KOPT-K1 (cell line): ENCODE measurements around the gene ATP6V1E1.
"Not testable (repeated sequence)": the region's sequence is repeated elsewhere in the genome, so short reads cannot be mapped to it uniquely, and the experiment has no call there.

Source experiments
- H3K27ac ChIP-seq: fragments of 200-600 bp; sonication (generic); 2 replicates; pipeline ENCODE4 v1.5.1; 2016; ENCODE audit warnings: antibody characterized with exemption, mild to moderate bottlenecking, low read depth, low read length; ENCODE audit not compliant: poor library complexity, severe bottlenecking
- H3K36me3 ChIP-seq: fragments of 200-600 bp; sonication (generic); 2 replicates; pipeline ENCODE4 v1.5.1; 2017; ENCODE audit warnings: antibody characterized with exemption, mild to moderate bottlenecking, low read length, moderate library complexity; ENCODE audit not compliant: insufficient read depth
- H3K9me3 ChIP-seq: fragments of 200-600 bp; sonication (generic); 2 replicates; pipeline ENCODE4 v1.5.1; 2017; ENCODE audit warnings: antibody characterized with exemption, low read length, mild to moderate bottlenecking; ENCODE audit not compliant: insufficient read depth, poor library complexity, severe bottlenecking

Gene ATP6V1E1

GRCh38 chr22:17639247-17639741 is 10.7 kb upstream of the ATP6V1E1 start:
- no peaks in the 10 kb centered on the region for H3K36me3 ChIP-seq
- H3K27ac ChIP-seq, result peak overlapping the region; percentile 96
- no peaks in the 10 kb centered on the region for H3K9me3 ChIP-seq

DNA sequence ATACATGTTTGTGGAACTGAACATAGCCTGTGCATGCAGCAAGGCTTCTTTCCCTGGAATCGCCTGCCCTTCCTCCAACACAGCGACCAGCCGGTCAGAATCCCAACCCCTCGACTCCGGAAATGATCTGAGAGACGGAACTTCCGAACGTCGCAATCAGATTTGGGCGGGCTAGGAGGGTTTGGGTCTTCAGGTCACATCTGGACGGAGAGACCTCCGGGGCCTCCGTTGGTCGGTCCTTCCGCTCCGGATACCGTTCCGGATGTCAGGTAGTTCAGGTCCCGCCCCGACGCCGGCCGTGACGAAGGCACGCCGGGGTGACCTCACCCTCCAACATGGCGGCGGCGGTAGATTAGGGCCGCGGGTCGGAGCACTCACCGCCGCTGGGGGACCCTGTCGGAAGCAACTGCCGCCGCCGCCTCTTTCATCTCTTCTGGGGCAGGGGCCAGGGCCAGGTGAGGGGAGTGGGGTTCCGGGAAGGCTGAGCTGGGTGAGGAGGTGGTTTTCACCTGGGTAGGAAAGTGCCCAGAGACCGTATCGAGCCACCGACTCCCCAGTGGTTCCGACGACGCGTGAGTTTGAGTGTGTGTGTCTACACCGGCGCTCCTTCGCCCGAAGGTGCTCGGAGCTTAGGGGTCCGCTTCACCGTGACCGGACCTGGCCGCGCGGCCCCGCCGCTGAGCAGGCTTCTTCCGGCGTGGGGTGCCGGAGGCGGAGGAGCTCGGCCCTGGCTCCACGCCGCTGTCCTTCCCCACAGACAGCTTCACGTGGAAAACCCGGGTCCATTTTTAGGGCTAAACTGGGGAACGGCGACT is 10.1 kb upstream of the ATP6V1E1 start, which contains the start of gene BCL2L13:
TSS of gene BCL2L13 (plus strand) at position 326 of the 815 bp plus-strand sequence. CDS start 16,955 bp downstream, outside the sequence.
- Histone ChIP-seq H3K27ac (peak within 1 kb of the TSS; percentile 96), H3K36me3 (no peaks in the 10 kb centered on the region), H3K9me3 (no peaks in the 10 kb centered on the region)

- peak overlapping the region; percentile 96 for H3K27ac ChIP-seq
- H3K36me3 ChIP-seq, result no peaks in the 10 kb centered on the region
- no peaks in the 10 kb centered on the region for H3K9me3 ChIP-seq
These were observed 9.6 kb upstream of the ATP6V1E1 start for GRCh38 chr22:17638182-17638431.

- H3K27ac ChIP-seq, result peak overlapping the region; percentile 96
- H3K36me3 ChIP-seq, result no peaks in the 10 kb centered on the region
- H3K9me3 ChIP-seq, result no peaks in the 10 kb centered on the region
These were observed 9.1 kb upstream of the ATP6V1E1 start for GRCh38 chr22:17637490-17638181.

DNA sequence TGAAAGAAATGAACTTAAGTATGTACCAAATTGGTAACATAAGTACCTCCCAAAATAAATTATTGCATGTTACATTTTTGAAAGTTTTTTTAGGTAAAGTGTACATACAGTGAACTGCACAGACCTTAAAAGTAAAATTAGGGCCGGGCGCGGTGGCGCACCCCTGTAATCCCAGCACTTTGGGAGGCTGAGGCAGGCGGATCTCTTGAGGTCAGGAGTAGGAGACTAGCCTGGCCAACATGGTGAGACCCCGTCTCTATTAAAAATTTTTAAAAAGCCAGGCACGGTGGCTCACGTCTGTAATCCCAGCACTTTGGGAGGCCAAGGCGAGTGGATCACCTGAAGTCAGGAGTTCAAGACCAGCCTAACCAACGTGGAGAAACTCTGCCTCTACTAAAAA is 8.3 kb upstream of the ATP6V1E1 start:
- H3K27ac ChIP-seq, H3K36me3 ChIP-seq, H3K9me3 ChIP-seq: not testable (repeated sequence)

DNA sequence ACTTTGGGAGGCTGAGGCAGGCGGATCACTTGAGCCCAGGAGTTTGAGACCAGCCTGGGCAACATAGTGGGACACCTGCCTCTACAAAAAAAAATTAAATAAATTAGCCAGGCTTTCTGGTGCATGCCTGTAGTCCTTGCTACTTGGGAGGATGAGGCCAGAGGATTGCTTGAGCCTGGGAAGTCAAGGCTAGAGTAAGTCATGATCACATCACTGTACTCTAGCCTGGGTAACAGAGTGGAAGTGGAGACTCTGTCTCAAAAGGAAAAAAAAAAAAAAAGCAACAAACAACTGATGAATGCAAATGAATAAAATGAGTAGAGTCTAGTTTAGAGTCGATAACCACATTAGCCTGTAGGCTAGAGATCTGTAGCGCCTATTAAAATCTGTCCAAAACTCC is 6.1 kb upstream of the ATP6V1E1 start:
- Histone ChIP-seq H3K9me3 (no peaks in the 10 kb centered on the region), H3K36me3 (no peaks in the 10 kb centered on the region), H3K27ac (no peak overlapping the region)

GRCh38 chr22:17633998-17634323 is 5.4 kb upstream of the ATP6V1E1 start:
- H3K9me3 ChIP-seq, result no peaks in the 10 kb centered on the region
- no peaks in the 10 kb centered on the region for H3K36me3 ChIP-seq
- H3K27ac ChIP-seq, result no peak overlapping the region

DNA sequence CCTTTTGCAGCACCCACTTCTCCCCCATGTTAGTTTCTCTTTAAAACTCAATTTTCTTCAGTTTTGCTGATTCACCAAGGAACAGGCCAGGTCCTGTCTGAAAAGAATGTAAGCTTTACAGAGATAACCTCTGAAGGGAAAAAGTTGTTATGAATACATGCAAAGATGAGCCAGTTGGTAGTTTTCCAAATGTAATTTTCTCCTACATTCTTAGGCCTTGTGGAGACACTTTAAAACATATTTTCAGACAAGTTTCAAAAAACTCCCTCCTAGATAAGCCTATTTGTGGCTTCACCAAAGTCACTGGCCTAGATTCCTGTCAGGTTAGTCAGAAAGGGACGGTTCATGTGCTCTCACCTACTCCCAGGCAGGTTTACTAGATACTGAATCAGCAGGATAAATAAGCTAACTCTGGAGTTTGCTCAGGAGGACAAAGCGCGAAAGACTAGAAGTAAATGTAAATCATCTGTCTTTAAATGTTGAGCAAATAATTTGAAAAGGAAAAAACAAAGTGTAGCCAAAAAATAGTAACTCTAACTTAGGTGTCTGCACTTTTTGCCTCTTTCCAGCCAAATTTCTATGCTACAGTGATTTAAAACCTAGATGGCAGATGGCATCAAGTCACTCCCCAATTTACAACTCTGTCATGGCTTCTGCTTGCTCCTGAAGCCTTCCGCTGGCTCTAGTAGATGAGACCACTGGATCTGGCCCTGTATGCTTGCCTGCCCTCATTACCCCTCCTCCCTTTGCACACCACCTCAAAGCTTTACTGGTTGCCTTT is 4.9 kb upstream of the ATP6V1E1 start:
- no peak overlapping the region for H3K27ac ChIP-seq
- no peaks in the 10 kb centered on the region for H3K36me3 ChIP-seq
- H3K9me3 ChIP-seq, result no peaks in the 10 kb centered on the region

GRCh38 chr22:17631076-17631565 is 2.6 kb upstream of the ATP6V1E1 start:
- Histone ChIP-seq H3K9me3 (no peaks in the 10 kb centered on the region), H3K36me3 (no peaks in the 10 kb centered on the region), H3K27ac (no peak overlapping the region)

GRCh38 chr22:17629641-17630040 is 1.1 kb upstream of the ATP6V1E1 start:
- H3K27ac ChIP-seq, result no peak overlapping the region

DNA sequence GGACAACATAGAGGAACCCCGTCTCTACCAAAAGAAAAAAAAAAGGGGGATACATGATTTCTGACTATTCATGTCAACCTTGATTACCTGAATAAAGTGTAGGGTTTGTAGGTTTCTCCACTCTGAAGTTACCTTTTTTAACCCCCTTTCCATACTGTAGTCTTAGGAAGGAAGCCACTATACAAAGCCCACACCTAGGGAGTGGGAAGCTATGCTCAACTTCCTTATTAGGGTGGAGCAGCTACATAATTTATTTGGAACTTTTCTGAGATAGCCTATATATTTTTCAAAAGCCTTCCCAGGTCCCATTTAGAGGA is 582 bp upstream of the ATP6V1E1 start:
- H3K9me3 ChIP-seq, result no peaks in the 10 kb centered on the region
- H3K36me3 ChIP-seq, result peaks cover 13% of the 10 kb centered on the region; the same call in 1 of the 2 replicates
- peak overlapping the region; percentile 81 for H3K27ac ChIP-seq

More at GRCh38 chr22:17629641-17630040, 1.1 kb upstream of the ATP6V1E1 start:
- H3K9me3 ChIP-seq, result no peaks in the 10 kb centered on the region
- H3K36me3 ChIP-seq, result peaks cover 8% of the 10 kb centered on the region; the same call in 1 of the 2 replicates

GRCh38 chr22:17627961-17628405 is 566 bp downstream of the ATP6V1E1 start:
- no peaks in the 10 kb centered on the region for H3K9me3 ChIP-seq
- peak overlapping the region; percentile 81 for H3K27ac ChIP-seq
- peaks cover 21% of the 10 kb centered on the region for H3K36me3 ChIP-seq

- no peaks in the 10 kb centered on the region for H3K9me3 ChIP-seq
- no peak overlapping the region for H3K27ac ChIP-seq
- H3K36me3 ChIP-seq, result peaks cover 77% of the 10 kb centered on the region
These were observed 15.3 kb downstream of the ATP6V1E1 start for GRCh38 chr22:17613280-17613679.

DNA sequence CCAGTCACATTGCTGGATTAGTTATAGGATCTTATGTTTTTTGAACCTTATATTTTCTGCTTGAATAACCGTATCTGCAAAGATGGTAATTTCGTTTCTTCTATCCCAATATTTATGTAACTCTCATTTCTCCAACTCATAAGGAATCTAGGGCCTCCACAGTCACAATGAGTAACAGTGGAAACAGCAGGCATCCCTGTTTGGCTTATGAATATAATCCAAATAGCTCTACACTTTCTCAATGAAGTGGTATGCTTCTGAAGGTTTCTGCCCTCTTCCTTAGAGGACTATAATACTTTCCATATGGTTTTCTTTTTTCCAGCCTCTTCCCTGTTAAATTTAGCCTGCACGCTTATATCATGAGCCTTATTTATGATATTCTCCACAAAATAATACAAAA is 16.5 kb downstream of the ATP6V1E1 start:
- Histone ChIP-seq H3K27ac (no peak overlapping the region), H3K36me3 (peaks cover 76% of the 10 kb centered on the region), H3K9me3 (no peaks in the 10 kb centered on the region)

DNA sequence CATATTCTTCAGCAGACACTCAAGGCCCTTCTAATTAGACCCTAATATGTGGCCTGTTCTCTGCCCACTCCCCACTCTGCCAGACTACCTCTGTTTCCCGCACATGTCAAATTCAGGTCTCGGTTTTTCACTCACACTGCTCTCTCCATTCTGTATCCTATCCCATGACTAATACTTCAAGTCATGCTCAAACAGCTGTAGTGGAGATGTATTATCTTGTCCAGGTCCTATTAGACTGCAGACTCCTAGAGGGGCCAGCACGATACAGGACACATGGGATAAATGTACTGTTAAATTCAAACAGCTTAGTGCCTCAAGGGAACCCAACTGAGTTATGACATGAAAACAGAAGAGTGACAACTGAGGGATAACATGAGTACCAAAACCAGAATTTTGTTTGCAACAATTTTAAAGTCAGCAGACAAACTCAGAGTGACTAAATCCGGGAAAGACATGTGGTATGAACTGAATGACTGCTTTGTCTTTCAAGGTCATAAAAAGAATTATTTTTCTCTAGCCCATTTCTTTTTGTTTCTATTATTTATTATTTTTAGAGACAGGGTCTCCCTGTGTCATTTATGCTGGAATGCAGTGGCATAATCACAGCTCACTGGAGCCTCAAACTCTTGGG is 20.5 kb downstream of the ATP6V1E1 start:
- Histone ChIP-seq H3K36me3 (peaks cover 80% of the 10 kb centered on the region), H3K9me3 (no peaks in the 10 kb centered on the region), H3K27ac (no peak overlapping the region)
